Aorta (tissue), 4 donors: ENCODE measurements around the gene ANKRD17. TPM values are rescaled to one million over a fixed set of nuclear protein-coding genes. Genes with fewer than 3 reads are reported as not detected.

Experiments
- polyA plus RNA-seq, 2 donors: library from polyadenylated mRNA; stranded (reverse); fragments of 200-250 nt; gene quantifications; one replicate each; pipeline ENCODE4 v1.2.3, GENCODE V29; 2013
- total RNA-seq, 2 donors: library from RNA; stranded (reverse); fragmentation: NEBNext Ultra II Directional; extraction: Animal tissue kit (Norgen Biotek cat#: 25700); gene quantifications; one replicate each; pipeline ENCODE4 v1.2.1, GENCODE V29; 2021
- donor health status: healthy with polysubstance abuse.
- donor health status: Bipolar disorder and iron deficiency.
- donor health status: DM: no; HTN: no; CAD: no.
- donor health status: DM: yes; HTN: yes; CAD: no.

ANKRD17 gene
- total and polyA plus RNA-seq, 4 donors, result 4.9 to 67.1 (median 35.0) TPM

Other genes starting within 250 kb of the ANKRD17 start
- gene COX18, start 189.1 kb downstream of the ANKRD17 start, total RNA-seq, result 10 to 100 TPM in 1 of 2 donors, 1 to 10 TPM in 1; 8.6 to 12.5 TPM
- 1 to 10 TPM; 6.2 to 9.0 TPM for gene COX18, start 189.1 kb downstream of the ANKRD17 start, polyA plus RNA-seq
- gene ALB, start 145.5 kb upstream of the ANKRD17 start, total RNA-seq, result 1 to 10 TPM in 1 of 2 donors, under 1 TPM in 1; 0.84 to 1.4 TPM
- 1 to 10 TPM in 1 of 2 donors, under 1 TPM in 1; 0.84 to 3.8 TPM for gene ALB, start 145.5 kb upstream of the ANKRD17 start, polyA plus RNA-seq
- gene AFP, start 177.4 kb upstream of the ANKRD17 start, total RNA-seq, result under 1 TPM in 1 of 2 donors, not detected in 1; 0.99 TPM
- not detected for gene AFP, start 177.4 kb upstream of the ANKRD17 start, polyA plus RNA-seq
- not detected for gene AFM, start 222.9 kb upstream of the ANKRD17 start, total RNA-seq
- gene AFM, start 222.9 kb upstream of the ANKRD17 start, polyA plus RNA-seq, result not detected